BLaER1 treated with 17β-estradiol and CSF1 and Interleukin-3, amounts not matched to agents 10 nM and 100 nM (cell line): ENCODE measurements around the gene RARB.

ENCODE experiments used
- H3K27ac ChIP-seq, 11 experiments: shearing (Covaris generic); formaldehyde crosslinking; 2 replicates each; pipeline ENCODE4 v1.8.1; 2022
- H3K27me3 ChIP-seq, 11 experiments: shearing (Covaris generic); formaldehyde crosslinking; 2 replicates each; pipeline ENCODE4 v1.8.1; 2022
- H3K36me3 ChIP-seq, 11 experiments: shearing (Covaris generic); formaldehyde crosslinking; 2 replicates each; pipeline ENCODE4 v1.8.1; 2022
- H3K4me1 ChIP-seq, 10 experiments: shearing (Covaris generic); formaldehyde crosslinking; 2 replicates each; pipeline ENCODE4 v1.8.1; 2022
- H3K4me2 ChIP-seq, 11 experiments: shearing (Covaris generic); formaldehyde crosslinking; 2 replicates each; pipeline ENCODE4 v1.8.1; 2022
- H3K4me3 ChIP-seq, 10 experiments: shearing (Covaris generic); formaldehyde crosslinking; 2 replicates each; pipeline ENCODE4 v1.8.1; 2022
- H3K9ac ChIP-seq, 11 experiments: shearing (Covaris generic); formaldehyde crosslinking; 2 replicates each; pipeline ENCODE4 v1.8.1; 2022
- H3K9me3 ChIP-seq, 11 experiments: shearing (Covaris generic); formaldehyde crosslinking; replicated peaks in 1 of 11; 2 replicates each; pipeline ENCODE4 v1.8.1; 2022
- H4K20me1 ChIP-seq, 11 experiments: shearing (Covaris generic); formaldehyde crosslinking; 2 replicates each; pipeline ENCODE4 v1.8.1; 2022
- Cebpa-rat ChIP-seq, 11 experiments: shearing (Covaris generic); IDR thresholded peaks; 2 replicates each; pipeline ENCODE4 v1.8.1; 2022

Gene RARB

DNA sequence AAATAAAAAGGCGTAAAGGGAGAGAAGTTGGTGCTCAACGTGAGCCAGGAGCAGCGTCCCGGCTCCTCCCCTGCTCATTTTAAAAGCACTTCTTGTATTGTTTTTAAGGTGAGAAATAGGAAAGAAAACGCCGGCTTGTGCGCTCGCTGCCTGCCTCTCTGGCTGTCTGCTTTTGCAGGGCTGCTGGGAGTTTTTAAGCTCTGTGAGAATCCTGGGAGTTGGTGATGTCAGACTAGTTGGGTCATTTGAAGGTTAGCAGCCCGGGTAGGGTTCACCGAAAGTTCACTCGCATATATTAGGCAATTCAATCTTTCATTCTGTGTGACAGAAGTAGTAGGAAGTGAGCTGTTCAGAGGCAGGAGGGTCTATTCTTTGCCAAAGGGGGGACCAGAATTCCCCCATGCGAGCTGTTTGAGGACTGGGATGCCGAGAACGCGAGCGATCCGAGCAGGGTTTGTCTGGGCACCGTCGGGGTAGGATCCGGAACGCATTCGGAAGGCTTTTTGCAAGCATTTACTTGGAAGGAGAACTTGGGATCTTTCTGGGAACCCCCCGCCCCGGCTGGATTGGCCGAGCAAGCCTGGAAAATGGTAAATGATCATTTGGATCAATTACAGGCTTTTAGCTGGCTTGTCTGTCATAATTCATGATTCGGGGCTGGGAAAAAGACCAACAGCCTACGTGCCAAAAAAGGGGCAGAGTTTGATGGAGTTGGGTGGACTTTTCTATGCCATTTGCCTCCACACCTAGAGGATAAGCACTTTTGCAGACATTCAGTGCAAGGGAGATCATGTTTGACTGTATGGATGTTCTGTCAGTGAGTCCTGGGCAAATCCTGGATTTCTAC is at the start of gene RARB:
TSS of gene RARB (plus strand) at position 322 of the 847 bp plus-strand sequence. CDS start at position 791, 469 bp downstream.
- no peaks in the 10 kb centered on the region for H4K20me1 ChIP-seq
- peak within 1 kb of the TSS in 10 of 11 experiments; percentile 7 to 83 (median 52); a peak in 17 of 22 replicates for H3K4me2 ChIP-seq
- no peak within 1 kb of the TSS for H3K27ac ChIP-seq
- peak within 1 kb of the TSS in 3 of 11 experiments; percentile 10 to 13 (median 11); a peak in 2 of 22 replicates for H3K9ac ChIP-seq
- H3K4me1 ChIP-seq = peaks cover 0 to 12% (median 5%) of the 10 kb centered on the region in 10 experiments; a peak in 5 of 20 replicates
- H3K27me3 ChIP-seq = peaks cover 35 to 52% (median 42%) of the 10 kb centered on the region in 11 experiments
- H3K9me3 ChIP-seq = peaks cover 0 to 6% (median 0%) of the 10 kb centered on the region in 11 experiments; a peak in 4 of 22 replicates
- H3K36me3 ChIP-seq = no peaks in the 10 kb centered on the region
- TF ChIP-seq Cebpa-rat (IDR thresholded peaks at IDR 0.05) = no peak; a peak in 1 of 22 replicates
- peak within 1 kb of the TSS in 6 of 10 experiments; percentile 20 to 64 (median 46); a peak in 11 of 20 replicates for H3K4me3 ChIP-seq

DNA sequence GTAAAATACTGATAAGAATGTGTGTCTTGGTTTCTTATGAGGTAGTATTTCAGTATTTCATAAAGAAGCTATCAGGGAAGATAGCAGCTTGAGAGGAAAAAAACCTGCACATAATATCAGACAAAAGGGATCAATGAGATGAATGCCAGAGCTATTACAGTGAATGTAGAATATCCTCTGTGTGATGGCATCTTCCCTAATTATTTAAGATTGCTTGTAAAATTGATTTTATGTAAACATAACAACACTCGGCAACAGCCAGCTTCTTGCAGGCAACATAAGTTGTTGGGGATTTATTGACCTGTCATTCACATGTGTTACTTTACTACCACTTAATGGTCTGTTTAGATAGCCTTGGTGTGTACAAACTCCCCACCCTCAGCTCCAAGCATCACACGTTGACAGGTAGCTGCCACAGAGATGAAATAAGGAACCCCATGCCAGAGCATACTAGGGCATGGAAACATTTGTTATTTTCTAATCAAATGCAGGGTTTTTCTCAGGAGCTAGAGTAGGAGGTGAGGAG is 49.2 kb upstream of the RARB start:
- Histone ChIP-seq H3K9ac (no peak overlapping the region), H4K20me1 (no peaks in the 10 kb centered on the region), H3K4me2 (no peak overlapping the region), H3K27me3 (no peaks in the 10 kb centered on the region), H3K36me3 (no peaks in the 10 kb centered on the region), H3K9me3 (no peaks in the 10 kb centered on the region), H3K4me1 (peaks cover 0 to 12% (median 0%) of the 10 kb centered on the region in 10 experiments; a peak in 7 of 20 replicates), H3K27ac (no peak overlapping the region), H3K4me3 (no peak overlapping the region)
- TF ChIP-seq Cebpa-rat (IDR thresholded peaks at IDR 0.05) = no peak

DNA sequence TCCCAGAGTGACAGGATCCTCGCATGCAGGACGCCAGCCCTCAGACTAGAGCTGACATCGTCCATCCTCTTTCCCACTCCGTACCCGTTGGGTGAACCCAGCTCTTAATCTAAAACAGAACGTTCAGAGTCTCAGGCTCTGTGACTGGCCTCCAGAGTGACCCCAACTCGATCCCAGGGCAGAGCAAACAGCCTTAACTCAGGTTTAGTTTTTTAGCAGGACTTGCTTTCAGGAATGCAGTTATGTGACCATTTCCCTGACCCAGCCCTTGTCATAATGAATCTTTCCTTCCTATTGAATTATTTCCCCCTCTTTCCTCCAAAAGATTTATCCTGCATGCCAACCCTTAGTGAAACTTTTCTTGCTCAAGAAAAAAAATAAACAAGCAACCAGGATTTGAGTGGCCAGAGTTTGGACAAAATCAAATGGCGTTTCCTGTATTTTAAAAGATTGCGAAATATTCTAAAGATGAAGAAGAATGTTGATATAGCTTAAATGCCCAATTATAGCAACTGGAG is 47.8 kb upstream of the RARB start:
- TF ChIP-seq Cebpa-rat (IDR thresholded peaks at IDR 0.05) = peak in 8 of 11 experiments; percentile 24 to 89 (median 72); a peak in 11 of 22 replicates
- Histone ChIP-seq H3K27me3 (no peaks in the 10 kb centered on the region), H4K20me1 (no peaks in the 10 kb centered on the region), H3K4me1 (peaks cover 0 to 12% (median 0%) of the 10 kb centered on the region in 10 experiments; a peak in 7 of 20 replicates), H3K4me3 (no peak overlapping the region), H3K9me3 (no peaks in the 10 kb centered on the region), H3K27ac (no peak overlapping the region), H3K9ac (no peak overlapping the region), H3K4me2 (peak overlapping the region in 4 of 11 experiments; percentile 10 to 28 (median 24); a peak in 6 of 22 replicates), H3K36me3 (no peaks in the 10 kb centered on the region)

DNA sequence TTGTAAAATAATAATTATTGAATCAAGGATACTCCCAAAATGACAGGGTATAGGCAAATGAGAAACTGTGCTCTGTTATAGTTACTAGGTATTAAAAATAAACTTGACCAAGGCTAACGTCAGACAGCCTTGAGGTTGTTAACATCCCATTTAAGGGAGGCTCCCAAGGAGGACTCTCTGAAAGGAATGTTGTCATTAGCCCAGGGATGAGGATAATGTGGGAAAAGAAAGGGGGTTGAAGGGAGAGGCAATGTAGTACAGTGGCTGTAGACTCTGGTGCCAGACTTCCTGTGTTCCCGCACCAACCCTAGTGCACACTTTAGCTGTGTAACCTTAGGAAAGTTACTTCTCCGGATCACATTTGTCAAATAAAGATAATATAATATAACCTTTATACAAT is 47.0 kb upstream of the RARB start:
- Histone ChIP-seq H3K27ac (no peak overlapping the region), H3K4me3 (no peak overlapping the region), H3K36me3 (no peaks in the 10 kb centered on the region), H3K27me3 (no peaks in the 10 kb centered on the region), H3K4me2 (peak overlapping the region in 2 of 11 experiments; percentile 20 to 28; a peak in 4 of 22 replicates), H3K9ac (no peak overlapping the region), H3K9me3 (no peaks in the 10 kb centered on the region), H3K4me1 (peaks cover 0 to 12% (median 0%) of the 10 kb centered on the region in 10 experiments; a peak in 7 of 20 replicates), H4K20me1 (no peaks in the 10 kb centered on the region)
- TF ChIP-seq Cebpa-rat (IDR thresholded peaks at IDR 0.05) = no peak

DNA sequence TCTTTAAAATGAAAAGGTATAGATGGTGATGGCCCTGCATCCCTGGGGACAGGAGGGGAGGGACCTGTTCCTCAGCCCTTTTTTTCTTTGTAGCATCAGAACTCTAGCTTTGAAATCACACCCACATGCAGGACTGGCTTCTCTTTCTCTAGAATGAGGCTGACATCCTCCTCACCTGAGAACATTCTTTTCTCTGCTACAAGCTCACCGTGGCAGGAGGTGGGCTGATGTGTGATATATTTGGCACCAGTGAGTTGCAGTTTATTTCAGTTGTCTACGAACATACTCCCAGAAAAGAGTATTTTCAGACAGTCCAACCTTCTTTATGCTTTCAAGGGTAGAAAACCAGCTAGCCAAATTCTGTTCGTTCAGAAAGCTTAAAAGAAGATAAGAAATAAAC is 43.6 kb upstream of the RARB start:
- Histone ChIP-seq H4K20me1 (no peaks in the 10 kb centered on the region), H3K4me3 (no peak overlapping the region), H3K9ac (no peak overlapping the region), H3K9me3 (no peaks in the 10 kb centered on the region), H3K27ac (no peak overlapping the region), H3K36me3 (no peaks in the 10 kb centered on the region), H3K4me2 (no peak overlapping the region), H3K27me3 (no peaks in the 10 kb centered on the region), H3K4me1 (peaks cover 0 to 12% (median 4%) of the 10 kb centered on the region in 10 experiments; a peak in 9 of 20 replicates)
- TF ChIP-seq Cebpa-rat (IDR thresholded peaks at IDR 0.05) = no peak

GRCh38 chr3:25385807-25386460 is 42.1 kb upstream of the RARB start:
- Histone ChIP-seq H3K27ac (no peak overlapping the region), H3K4me2 (peak overlapping the region in 3 of 11 experiments; percentile 2 to 19 (median 10); a peak in 3 of 22 replicates), H3K36me3 (no peaks in the 10 kb centered on the region), H3K9ac (no peak overlapping the region), H3K27me3 (no peaks in the 10 kb centered on the region), H3K4me1 (peaks cover 0 to 10% (median under 1%) of the 10 kb centered on the region in 10 experiments; a peak in 7 of 20 replicates), H3K9me3 (no peaks in the 10 kb centered on the region), H4K20me1 (no peaks in the 10 kb centered on the region), H3K4me3 (no peak overlapping the region)
- no peak for TF ChIP-seq Cebpa-rat (IDR thresholded peaks at IDR 0.05)

DNA sequence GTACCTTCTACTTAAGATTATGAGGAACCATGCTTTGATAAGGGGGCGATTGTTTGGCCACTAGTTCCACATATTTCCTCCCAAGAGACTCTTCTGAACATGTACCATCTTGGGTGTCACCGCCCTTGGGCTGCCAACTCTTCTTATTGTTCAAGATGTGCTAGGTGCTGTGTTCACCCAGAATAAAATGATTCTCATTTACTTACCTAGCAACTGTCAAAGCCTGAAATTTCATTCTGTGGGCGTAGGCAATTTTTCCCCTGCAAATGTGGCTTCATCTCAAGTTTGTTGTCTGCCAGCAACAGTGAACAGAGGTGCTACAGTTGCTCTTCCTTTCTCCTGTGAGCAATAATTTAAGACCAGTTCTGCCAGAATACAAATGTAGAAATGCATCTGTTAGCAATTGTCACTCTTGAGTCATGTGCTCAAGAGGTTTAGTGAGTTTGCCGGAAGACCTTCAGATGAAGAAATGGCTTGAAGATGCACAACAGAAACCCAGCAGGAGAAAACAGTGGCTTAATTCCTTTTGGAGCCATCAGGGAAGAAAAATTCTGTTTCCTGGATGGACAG is 41.3 kb upstream of the RARB start:
- Histone ChIP-seq H3K27ac (no peak overlapping the region), H4K20me1 (no peaks in the 10 kb centered on the region), H3K4me1 (peaks cover 0 to 7% (median 0%) of the 10 kb centered on the region in 10 experiments; a peak in 2 of 20 replicates), H3K9me3 (peaks cover 0 to 1% (median 0%) of the 10 kb centered on the region in 11 experiments; a peak in 3 of 22 replicates), H3K4me2 (peak overlapping the region in 3 of 11 experiments; percentile 2 to 19 (median 10); a peak in 4 of 22 replicates), H3K4me3 (no peak overlapping the region), H3K36me3 (no peaks in the 10 kb centered on the region), H3K27me3 (no peaks in the 10 kb centered on the region), H3K9ac (no peak overlapping the region)
- no peak for TF ChIP-seq Cebpa-rat (IDR thresholded peaks at IDR 0.05)

DNA sequence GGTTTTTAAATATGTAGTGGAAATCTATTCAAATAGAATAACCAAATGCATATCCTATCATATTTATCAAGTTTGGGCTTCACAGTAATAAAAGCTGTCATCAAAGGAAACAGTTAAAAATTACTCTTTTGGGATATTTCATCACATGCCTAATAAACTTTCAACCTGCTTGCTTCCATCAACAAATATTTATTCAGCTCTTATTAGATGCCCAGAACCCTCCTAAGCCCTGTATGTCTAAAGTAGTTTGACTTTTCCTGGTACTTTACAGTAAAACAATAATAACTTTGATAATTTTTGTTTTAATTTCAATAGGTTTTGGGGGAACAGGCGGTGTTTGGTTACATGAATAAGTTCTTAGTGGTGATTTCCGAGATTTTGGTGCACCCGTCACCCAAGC is 37.5 kb upstream of the RARB start:
- H3K4me2 ChIP-seq = no peak overlapping the region
- H4K20me1 ChIP-seq = no peaks in the 10 kb centered on the region
- no peaks in the 10 kb centered on the region for H3K27me3 ChIP-seq
- peaks cover 3 to 19% (median 14%) of the 10 kb centered on the region in 10 experiments; a peak in 18 of 20 replicates for H3K4me1 ChIP-seq
- no peak overlapping the region for H3K27ac ChIP-seq
- H3K9me3 ChIP-seq = peaks cover 0 to 21% (median 14%) of the 10 kb centered on the region in 11 experiments; a peak in 10 of 22 replicates
- no peaks in the 10 kb centered on the region for H3K36me3 ChIP-seq
- no peak overlapping the region for H3K4me3 ChIP-seq
- no peak for TF ChIP-seq Cebpa-rat (IDR thresholded peaks at IDR 0.05)
- H3K9ac ChIP-seq = no peak overlapping the region
